Endometrial microvascular endothelial cells (primary cell): ENCODE data around the gene GATM. TPM values are rescaled to one million over a fixed set of nuclear protein-coding genes. Genes with fewer than 3 reads are reported as not detected.
"Not testable (repeated sequence)": the region's sequence is repeated elsewhere in the genome, so short reads cannot be mapped to it uniquely, and the experiment has no call there.

Experiments used
- in situ Hi-C: cut with HindIII; loops from 2 replicates; pipeline ENCODE4 v1.10.0; 2017; ENCODE audit warnings: low sequenced_read_pairs, low pct_unique_long_range_greater_than_20kb; ENCODE audit errors: inconsistent ontology term
- total RNA-seq: library from RNA; depleted of rRNA; stranded (reverse); fragments of >200 nt; gene quantifications from one replicate; pipeline ENCODE4 v1.2.3, GENCODE V29; 2015; ENCODE audit errors: inconsistent ontology term

GATM gene
- total RNA-seq, 1 donor from 2014 or later, result not detected

DNA sequence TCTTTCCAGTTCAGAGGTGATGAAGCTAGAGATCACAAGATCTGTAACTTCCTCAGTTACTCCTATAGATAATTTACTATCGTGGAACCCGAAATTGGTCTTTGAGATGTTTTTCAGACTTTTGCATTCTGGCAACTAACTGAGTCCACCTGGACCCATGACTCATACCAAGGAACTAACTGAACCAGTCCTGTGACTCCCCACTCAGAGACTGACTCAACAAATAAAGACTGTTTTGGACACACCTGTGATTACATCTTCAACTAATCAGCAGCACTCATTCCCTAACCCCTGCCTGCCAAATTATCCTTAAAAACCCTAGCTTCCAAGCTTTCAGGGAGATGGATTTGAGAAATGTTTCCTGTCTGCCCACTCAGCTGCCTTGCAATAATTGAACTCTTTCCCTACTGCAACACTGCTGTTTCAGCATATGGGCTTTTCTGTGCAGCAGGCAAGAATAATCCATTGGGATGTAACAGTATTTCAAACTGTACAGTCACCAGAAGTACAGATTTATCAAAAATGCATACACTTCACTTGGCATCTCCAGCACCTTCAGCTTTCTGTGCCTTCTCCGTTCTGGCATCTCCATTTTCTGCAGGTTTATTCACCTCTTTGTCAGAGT is 57.7 kb downstream of the GATM start:
- in situ Hi-C loops, result no loop called here

DNA sequence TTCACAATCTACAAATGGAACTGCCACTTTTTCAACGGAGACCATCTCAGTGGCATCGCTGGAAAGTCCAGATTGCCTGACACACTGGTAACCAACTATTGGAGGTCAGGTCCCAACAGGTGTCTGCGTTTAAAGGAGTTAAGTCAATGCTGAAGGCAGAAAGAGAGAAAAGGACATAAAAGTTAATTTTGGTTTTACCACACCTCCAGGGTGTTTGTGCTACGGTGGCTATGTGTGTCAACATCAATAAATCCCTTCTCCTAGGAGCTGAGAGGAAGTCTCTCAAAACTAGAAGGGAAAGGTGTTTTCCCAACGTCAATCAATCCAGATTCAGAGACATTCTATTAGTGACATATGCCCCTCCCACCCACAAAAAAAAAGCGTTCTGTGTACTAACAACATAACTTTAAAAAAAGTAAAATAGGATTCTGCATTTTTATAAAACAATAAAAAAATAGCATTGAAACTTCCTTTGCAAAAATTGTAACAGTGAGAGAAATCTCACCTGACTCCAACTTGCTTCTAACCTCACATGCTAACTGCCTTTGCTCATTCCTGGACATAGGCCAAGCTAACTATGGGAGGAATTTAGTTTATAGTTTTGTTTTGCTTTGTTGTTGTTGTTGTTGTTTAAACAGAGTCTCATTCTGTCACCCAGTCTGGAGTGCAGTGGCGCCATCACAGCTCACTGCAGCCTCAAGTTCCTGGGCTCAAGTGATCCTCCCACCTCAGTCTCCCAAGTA is 58.7 kb downstream of the GATM start:
- in situ Hi-C loops, result no loop called here

DNA sequence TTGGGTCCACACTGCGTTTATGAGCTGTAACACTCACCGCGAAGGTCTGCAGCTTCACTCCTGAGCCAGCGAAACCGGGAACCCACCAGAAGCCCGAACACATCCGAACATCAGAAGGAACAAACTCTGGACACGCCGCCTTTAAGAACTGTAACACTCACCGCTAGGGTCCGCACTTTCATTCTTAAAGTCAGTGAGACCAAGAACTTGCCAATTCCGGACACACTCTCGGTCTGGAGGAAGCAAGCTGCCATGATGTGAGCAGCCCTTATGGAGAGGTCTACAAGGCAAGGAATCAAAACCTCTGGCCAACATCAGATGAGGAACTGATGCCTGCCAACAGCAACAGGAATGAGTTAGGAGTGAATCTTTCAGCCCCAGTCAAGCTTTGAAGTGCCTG is 63.4 kb downstream of the GATM start:
- in situ Hi-C loops, result no loop called here

GRCh38 chr15:45314117-45314516 is 64.2 kb downstream of the GATM start:
- in situ Hi-C loops, result not testable (repeated sequence)

Other genes starting within 250 kb of the GATM start
- gene DUOXA1, start 248.7 kb downstream of the GATM start, total RNA-seq, result not detected
- not detected for gene DUOX1, start 248.6 kb downstream of the GATM start, total RNA-seq
- not detected for gene SHF, start 190.6 kb downstream of the GATM start, total RNA-seq
- gene SLC28A2, start 126.3 kb downstream of the GATM start, total RNA-seq, result not detected
- gene SLC30A4, start 144.2 kb upstream of the GATM start, total RNA-seq, result 5.7 TPM
- gene BLOC1S6, start 208.8 kb upstream of the GATM start, total RNA-seq, result 44.7 TPM